Neural cell (in vitro differentiated cells): Measurements from ENCODE around the gene ITGB2. TPM values are rescaled to one million over a fixed set of nuclear protein-coding genes. Genes with fewer than 3 reads are reported as not detected.

Experiments used
- H2AFZ ChIP-seq: fragments of 200-600, 300-800 bp; sonication (generic), shearing (Covaris generic); 2 replicates; pipeline ENCODE4 v1.6.0; 2014; ENCODE audit warnings: low read depth, mild to moderate bottlenecking, antibody characterized with exemption, low read length, moderate library complexity
- H3F3A ChIP-seq: fragments of 200-600 bp; shearing (Covaris generic); 2 replicates; pipeline ENCODE4 v1.6.1; 2016; ENCODE audit warnings: mild to moderate bottlenecking, moderate library complexity, mixed read lengths, antibody characterized with exemption, low read length; ENCODE audit not compliant: insufficient read depth, poor library complexity, severe bottlenecking
- H3K27ac ChIP-seq: fragments of 200-600, 300-800 bp; sonication (generic), shearing (Covaris generic); 2 replicates; pipeline ENCODE4 v1.5.1; 2014; ENCODE audit warnings: mild to moderate bottlenecking, low read length, moderate library complexity
- H3K27me3 ChIP-seq: fragments of 300-800, 200-600 bp; sonication (generic), shearing (Covaris generic); 2 replicates; pipeline ENCODE4 v1.6.0; 2014; ENCODE audit warnings: mild to moderate bottlenecking, low read depth, low read length, moderate library complexity; ENCODE audit not compliant: insufficient read depth
- H3K36me3 ChIP-seq: fragments of 300-800, 200-600 bp; sonication (generic), shearing (Covaris generic); 2 replicates; pipeline ENCODE4 v1.5.1; 2014; ENCODE audit warnings: mild to moderate bottlenecking, antibody characterized with exemption, low read length, moderate library complexity; ENCODE audit not compliant: insufficient read depth
- H3K4me2 ChIP-seq: fragments of 300-800, 200-600 bp; sonication (generic), shearing (Covaris generic); 2 replicates; pipeline ENCODE4 v1.6.0; 2014; ENCODE audit warnings: mild to moderate bottlenecking, low read length
- H3K4me3 ChIP-seq: fragments of 300-800, 200-600 bp; sonication (generic), shearing (Covaris generic); 2 replicates; pipeline ENCODE4 v1.5.1; 2014; ENCODE audit warnings: mild to moderate bottlenecking, low read length, moderate library complexity
- H3K79me2 ChIP-seq: fragments of 200-600 bp; shearing (Covaris generic); replicated peaks from 2 replicates; pipeline ENCODE4 v1.6.0; 2014; ENCODE audit warnings: mild to moderate bottlenecking, low read length, moderate library complexity; ENCODE audit not compliant: insufficient read depth
- H3K9ac ChIP-seq: fragments of 300-800, 200-600 bp; sonication (generic), shearing (Covaris generic); 2 replicates; pipeline ENCODE4 v1.6.1; 2016; ENCODE audit warnings: mild to moderate bottlenecking, low read length, mixed read lengths
- H3K9me2 ChIP-seq: fragments of 200-600 bp; shearing (Covaris generic); 2 replicates; pipeline ENCODE4 v1.6.1; 2016; ENCODE audit warnings: mild to moderate bottlenecking, low read length, mixed read lengths; ENCODE audit not compliant: insufficient read depth
- H3K9me3 ChIP-seq: fragments of 200-600, 300-800 bp; sonication (generic), shearing (Covaris generic); 2 replicates; pipeline ENCODE4 v1.6.1; 2016; ENCODE audit warnings: mild to moderate bottlenecking, mixed run types, low read length, moderate library complexity, mixed read lengths
- H4K20me1 ChIP-seq: fragments of 200-600 bp; shearing (Covaris generic); 2 replicates; pipeline ENCODE4 v1.6.1; 2016; ENCODE audit warnings: mild to moderate bottlenecking, mixed run types; ENCODE audit not compliant: insufficient read depth
- CTCF ChIP-seq: fragments of 450-650 bp; IDR thresholded peaks from 2 replicates; pipeline ENCODE4 v1.5.1; 2014; ENCODE audit warnings: antibody characterized with exemption, mild to moderate bottlenecking, moderate library complexity; ENCODE audit not compliant: poor library complexity, severe bottlenecking
- EP300 ChIP-seq: fragments of 450-650 bp; conservative IDR thresholded peaks from 2 replicates; pipeline ENCODE4 v1.6.1; 2014; ENCODE audit warnings: antibody characterized with exemption, mild to moderate bottlenecking, moderate library complexity; ENCODE audit not compliant: poor library complexity, severe bottlenecking
- EZH2 ChIP-seq: fragments of 200-600, 300-800 bp; shearing (Covaris generic), sonication (generic); IDR thresholded peaks from 2 replicates; pipeline ENCODE4 v1.6.1; 2014; ENCODE audit warnings: antibody characterized with exemption, low read length, borderline replicate concordance, mild to moderate bottlenecking; ENCODE audit not compliant: insufficient read depth, poor library complexity, severe bottlenecking
- MXI1 ChIP-seq: fragments of 450-650 bp; conservative IDR thresholded peaks from 2 replicates; pipeline ENCODE4 v1.6.1; 2014; ENCODE audit warnings: antibody characterized with exemption, mild to moderate bottlenecking; ENCODE audit not compliant: poor library complexity, severe bottlenecking
- POLR2AphosphoS5 ChIP-seq: IDR thresholded peaks from 2 replicates; pipeline ENCODE4 v1.6.1; 2012
- RAD21 ChIP-seq: fragments of 450-650 bp; conservative IDR thresholded peaks from 2 replicates; pipeline ENCODE4 v1.6.1; 2014; ENCODE audit warnings: antibody characterized with exemption, mild to moderate bottlenecking, moderate library complexity
- REST ChIP-seq: IDR thresholded peaks from 2 replicates; pipeline ENCODE4 v1.6.1; 2012; ENCODE audit warnings: borderline replicate concordance
- SMC3 ChIP-seq: fragments of 450-650 bp; conservative IDR thresholded peaks from 2 replicates; pipeline ENCODE4 v1.6.1; 2014; ENCODE audit warnings: antibody characterized with exemption, mild to moderate bottlenecking, moderate library complexity; ENCODE audit not compliant: poor library complexity
- TAF1 ChIP-seq: IDR thresholded peaks from 2 replicates; pipeline ENCODE4 v1.6.1; 2012; ENCODE audit warnings: low read depth
- polyA plus RNA-seq: library from polyadenylated mRNA; depleted of rRNA; stranded (reverse); fragments of >200 nt; gene quantifications from 2 replicates; pipeline ENCODE4 v1.2.3, GENCODE V29; 2014

Gene ITGB2
- polyA plus RNA-seq, 1 donor from 2014 or later = not detected

GRCh38 chr21:44952929-44953627 is 32.4 kb upstream of the ITGB2 start:
- Histone ChIP-seq H3K9me3 (no peaks in the 10 kb centered on the region), H4K20me1 (no peaks in the 10 kb centered on the region), H3K27ac (no peak overlapping the region), H3K4me2 (no peak overlapping the region), H2AFZ (no peak overlapping the region), H3K36me3 (no peaks in the 10 kb centered on the region), H3K79me2 (no peaks in the 10 kb centered on the region), H3K4me3 (no peak overlapping the region), H3K9ac (no peak overlapping the region), H3K27me3 (no peaks in the 10 kb centered on the region), H3K9me2 (no peaks in the 10 kb centered on the region), H3F3A (no peaks in the 10 kb centered on the region)
- TF ChIP-seq EZH2 (no peak), SMC3 (no peak), POLR2AphosphoS5 (no peak), MXI1 (no peak), CTCF (no peak), REST (no peak), TAF1 (no peak), RAD21 (no peak), EP300 (no peak)

GRCh38 chr21:44952116-44952928 is 31.6 kb upstream of the ITGB2 start:
- H3K36me3 ChIP-seq = no peaks in the 10 kb centered on the region
- TF ChIP-seq SMC3 = no peak
- no peak for TF ChIP-seq REST
- no peak for TF ChIP-seq MXI1
- no peak for TF ChIP-seq CTCF
- no peak for TF ChIP-seq EZH2
- no peak for TF ChIP-seq POLR2AphosphoS5
- no peak overlapping the region for H3K4me2 ChIP-seq
- H3K9me2 ChIP-seq = no peaks in the 10 kb centered on the region
- H3K79me2 ChIP-seq = no peaks in the 10 kb centered on the region
- no peak overlapping the region for H3K9ac ChIP-seq
- H3K27me3 ChIP-seq = no peaks in the 10 kb centered on the region
- no peak overlapping the region for H2AFZ ChIP-seq
- no peaks in the 10 kb centered on the region for H4K20me1 ChIP-seq
- no peak overlapping the region for H3K4me3 ChIP-seq
- H3K27ac ChIP-seq = no peak overlapping the region
- H3K9me3 ChIP-seq = no peaks in the 10 kb centered on the region
- H3F3A ChIP-seq = no peaks in the 10 kb centered on the region
